Muscle layer of colon (tissue), 2 donors: ENCODE data around the gene CDC5L.

Source experiments
- H3K27ac ChIP-seq: one replicate; pipeline ENCODE4 v1.7.0; 2013; ENCODE audit warnings: low read depth, mild to moderate bottlenecking, low read length, moderate library complexity
- H3K27me3 ChIP-seq, 2 donors: one replicate each; pipeline ENCODE4 v1.7.0; 2013; ENCODE audit warnings: low read length in 2 of 2, mild to moderate bottlenecking in 2 of 2; ENCODE audit not compliant: insufficient read depth in 2 of 2, control insufficient read depth in 1 of 2
- H3K36me3 ChIP-seq: one replicate; pipeline ENCODE4 v1.7.0; 2013; ENCODE audit warnings: mild to moderate bottlenecking, low read length; ENCODE audit not compliant: insufficient read depth
- H3K4me1 ChIP-seq: one replicate; pipeline ENCODE4 v1.7.0; 2013; ENCODE audit warnings: mild to moderate bottlenecking, low read length; ENCODE audit not compliant: insufficient read depth
- H3K4me3 ChIP-seq, 2 donors: one replicate each; pipeline ENCODE4 v1.7.0; 2013; ENCODE audit warnings: low read length in 2 of 2, low read depth in 1 of 2, mild to moderate bottlenecking in 1 of 2, moderate library complexity in 1 of 2
- H3K9ac ChIP-seq: one replicate; pipeline ENCODE4 v1.7.0; 2013; ENCODE audit warnings: low read length
- H3K9me3 ChIP-seq: one replicate; pipeline ENCODE4 v1.7.0; 2013; ENCODE audit warnings: mild to moderate bottlenecking, low read length
- donor health status: abdominal sarcoma.
- donor health status: Adenocarcinoma of cecum.

The CDC5L gene

GRCh38 chr6:44377484-44377883, 10.0 kb upstream of the CDC5L start:
- H3K27me3 ChIP-seq = no peaks in the 10 kb centered on the region

GRCh38 chr6:44377971-44378370, 9.5 kb upstream of the CDC5L start:
- Histone ChIP-seq H3K27me3 (no peaks in the 10 kb centered on the region), H3K4me3 (no peak overlapping the region), H3K9me3 (no peaks in the 10 kb centered on the region), H3K27ac (no peak overlapping the region), H3K9ac (no peak overlapping the region), H3K4me1 (no peaks in the 10 kb centered on the region), H3K36me3 (no peaks in the 10 kb centered on the region)

More at GRCh38 chr6:44377484-44377883, 10.0 kb upstream of the CDC5L start:
- no peaks in the 10 kb centered on the region for H3K9me3 ChIP-seq
- no peak overlapping the region for H3K27ac ChIP-seq
- H3K9ac ChIP-seq = no peak overlapping the region
- H3K4me3 ChIP-seq = no peak overlapping the region
- no peaks in the 10 kb centered on the region for H3K36me3 ChIP-seq
- no peaks in the 10 kb centered on the region for H3K4me1 ChIP-seq

GRCh38 chr6:44381739-44382138, 5.8 kb upstream of the CDC5L start:
- peaks cover 5% of the 10 kb centered on the region for H3K4me1 ChIP-seq
- no peak overlapping the region for H3K4me3 ChIP-seq
- no peak overlapping the region for H3K27ac ChIP-seq
- no peaks in the 10 kb centered on the region for H3K27me3 ChIP-seq
- H3K9me3 ChIP-seq = no peaks in the 10 kb centered on the region
- H3K9ac ChIP-seq = no peak overlapping the region
- H3K36me3 ChIP-seq = no peaks in the 10 kb centered on the region

- H3K9ac ChIP-seq = peak overlapping the region; percentile 51
- H3K27me3 ChIP-seq = no peaks in the 10 kb centered on the region
- H3K4me1 ChIP-seq = peaks cover 31% of the 10 kb centered on the region
- H3K27ac ChIP-seq = peak overlapping the region; percentile 96
- peaks cover 6% of the 10 kb centered on the region for H3K36me3 ChIP-seq
- H3K9me3 ChIP-seq = no peaks in the 10 kb centered on the region
- peak overlapping the region in 1 of 2 donors; percentile 75 for H3K4me3 ChIP-seq
Observed at GRCh38 chr6:44386364-44386928, 1.1 kb upstream of the CDC5L start.

GRCh38 chr6:44386929-44387345, 569 bp upstream of the CDC5L start:
- H3K9ac ChIP-seq = peak overlapping the region; percentile 51
- H3K27ac ChIP-seq = peak overlapping the region; percentile 96
- peaks cover 11% of the 10 kb centered on the region for H3K36me3 ChIP-seq
- peak overlapping the region; percentile 75 to 91 for H3K4me3 ChIP-seq
- H3K4me1 ChIP-seq = peaks cover 31% of the 10 kb centered on the region
- no peaks in the 10 kb centered on the region for H3K9me3 ChIP-seq
- H3K27me3 ChIP-seq = no peaks in the 10 kb centered on the region

- peaks cover 31% of the 10 kb centered on the region for H3K4me1 ChIP-seq
- H3K27me3 ChIP-seq = no peaks in the 10 kb centered on the region
- peak overlapping the region; percentile 96 for H3K27ac ChIP-seq
- H3K4me3 ChIP-seq = peak overlapping the region; percentile 62 to 94
- peaks cover 16% of the 10 kb centered on the region for H3K36me3 ChIP-seq
- H3K9me3 ChIP-seq = no peaks in the 10 kb centered on the region
- H3K9ac ChIP-seq = peak overlapping the region; percentile 76
Observed at GRCh38 chr6:44388135-44388487, 605 bp downstream of the CDC5L start.

GRCh38 chr6:44388887-44389286, 1.4 kb downstream of the CDC5L start:
- Histone ChIP-seq H3K4me3 (peak overlapping the region in 1 of 2 donors; percentile 94), H3K9ac (peak overlapping the region; percentile 76)

GRCh38 chr6:44390158-44390683, 2.7 kb downstream of the CDC5L start:
- H3K36me3 ChIP-seq = peaks cover 37% of the 10 kb centered on the region
- no peaks in the 10 kb centered on the region for H3K27me3 ChIP-seq
- H3K4me1 ChIP-seq = peaks cover 31% of the 10 kb centered on the region
- H3K27ac ChIP-seq = no peak overlapping the region
- no peak overlapping the region for H3K9ac ChIP-seq
- no peak overlapping the region for H3K4me3 ChIP-seq
- no peaks in the 10 kb centered on the region for H3K9me3 ChIP-seq

More at GRCh38 chr6:44388887-44389286, 1.4 kb downstream of the CDC5L start:
- Histone ChIP-seq H3K9me3 (no peaks in the 10 kb centered on the region), H3K4me1 (peaks cover 31% of the 10 kb centered on the region), H3K36me3 (peaks cover 23% of the 10 kb centered on the region), H3K27me3 (no peaks in the 10 kb centered on the region), H3K27ac (no peak overlapping the region)

- H3K27ac ChIP-seq = no peak overlapping the region
- no peak overlapping the region for H3K4me3 ChIP-seq
- no peak overlapping the region for H3K9ac ChIP-seq
- peaks cover 57% of the 10 kb centered on the region for H3K36me3 ChIP-seq
- no peaks in the 10 kb centered on the region for H3K4me1 ChIP-seq
- H3K9me3 ChIP-seq = no peaks in the 10 kb centered on the region
- H3K27me3 ChIP-seq = no peaks in the 10 kb centered on the region
Observed at GRCh38 chr6:44395501-44395900, 8.0 kb downstream of the CDC5L start.

- Histone ChIP-seq H3K27me3 (no peaks in the 10 kb centered on the region), H3K9ac (no peak overlapping the region), H3K9me3 (no peaks in the 10 kb centered on the region), H3K4me1 (no peaks in the 10 kb centered on the region), H3K27ac (no peak overlapping the region), H3K4me3 (no peak overlapping the region), H3K36me3 (peaks cover 58% of the 10 kb centered on the region)
Observed at GRCh38 chr6:44396968-44397367, 9.5 kb downstream of the CDC5L start.

GRCh38 chr6:44397424-44398164, 10.1 kb downstream of the CDC5L start:
- no peaks in the 10 kb centered on the region for H3K4me1 ChIP-seq
- no peaks in the 10 kb centered on the region for H3K27me3 ChIP-seq
- peaks cover 54% of the 10 kb centered on the region for H3K36me3 ChIP-seq
- H3K9me3 ChIP-seq = no peaks in the 10 kb centered on the region
- no peak overlapping the region for H3K27ac ChIP-seq
- no peak overlapping the region for H3K4me3 ChIP-seq
- no peak overlapping the region for H3K9ac ChIP-seq
